K562 (cell line): ENCODE measurements around the gene DCAF11. TPM values are rescaled to one million over a fixed set of nuclear protein-coding genes. Genes with fewer than 3 reads are reported as not detected.

ENCODE experiments used
- BRCA1 ChIP-seq, 2 experiments: fragments of 450-650 bp in 1 of 2; sonication (generic) in 1 of 2; formaldehyde crosslinking in 1 of 2; IDR thresholded peaks; 2 replicates each; pipeline versions ENCODE4 v1.5.0 to v1.6.1; 2017 to 2020; ENCODE audit warnings: mild to moderate bottlenecking in 1 of 2, missing genetic modification reagents in 1 of 2
- BRD4 ChIP-seq: fragments of 200-600 bp; sonication (generic); IDR thresholded peaks from 2 replicates; pipeline ENCODE4 v1.6.1; 2017; ENCODE audit warnings: inconsistent platforms
- CREB3 ChIP-seq: fragments of 450-650 bp; conservative IDR thresholded peaks from 2 replicates; pipeline ENCODE4 v1.6.1; 2016; ENCODE audit warnings: missing genetic modification characterization, low read depth, mild to moderate bottlenecking, missing compliant biosample characterization, moderate library complexity
- ESRRA ChIP-seq: fragments of 450-650 bp; IDR thresholded peaks from 2 replicates; pipeline ENCODE4 v1.6.1; 2014; ENCODE audit warnings: low read depth, mild to moderate bottlenecking, moderate library complexity, borderline replicate concordance
- FOS ChIP-seq: IDR thresholded peaks from 3 replicates; pipeline ENCODE4 v1.6.1; 2011; ENCODE audit not compliant: insufficient read length; ENCODE audit errors: extremely low read depth
- FOXA3 ChIP-seq, 2 experiments: fragments of 450-650 bp in 1 of 2; sonication (generic) in 1 of 2; formaldehyde crosslinking; IDR thresholded peaks in 1 of 2; conservative IDR thresholded peaks in 1 of 2; 2 replicates each; pipeline versions ENCODE4 v1.4.0 to v1.8.0; 2020 to 2022; ENCODE audit warnings: mild to moderate bottlenecking in 2 of 2, missing genetic modification reagents in 1 of 2
- L3MBTL2 ChIP-seq: fragments of 450-650 bp; IDR thresholded peaks from 2 replicates; pipeline ENCODE4 v1.6.1; 2016; ENCODE audit warnings: mild to moderate bottlenecking, moderate library complexity
- MITF ChIP-seq: IDR thresholded peaks from 2 replicates; pipeline ENCODE4 v1.6.1; 2014; ENCODE audit warnings: antibody characterized with exemption
- PHF21A ChIP-seq: fragments of 450-650 bp; IDR thresholded peaks from 2 replicates; pipeline ENCODE4 v1.6.1; 2017; ENCODE audit warnings: low read depth, borderline replicate concordance
- POLR3G ChIP-seq: IDR thresholded peaks from 2 replicates; pipeline ENCODE4 v1.6.1; 2011; ENCODE audit not compliant: insufficient read length, insufficient replicate concordance; ENCODE audit errors: extremely low read depth
- SMAD2 ChIP-seq: fragments of 150-350 bp; IDR thresholded peaks from 2 replicates; pipeline ENCODE4 v1.6.1; 2014; ENCODE audit warnings: low read depth, mild to moderate bottlenecking, low read length
- SPI1 ChIP-seq: IDR thresholded peaks from 2 replicates; pipeline ENCODE4 v1.6.1; 2011; ENCODE audit warnings: low read depth, low read length, control low read depth, borderline replicate concordance
- U2AF1 ChIP-seq: fragments of 200-400 bp; formaldehyde crosslinking; optimal IDR thresholded peaks from 2 replicates; pipeline ENCODE3; 2017; ENCODE audit warnings: mild to moderate bottlenecking, low read depth, low read length, moderate library complexity
- polyA plus RNA-seq, 8 experiments: library from polyadenylated mRNA; depleted of rRNA in 4 of 8; stranded (reverse) in 5 of 8; unstranded in 3 of 8; fragments of >200 nt; fragmentation: Nextera tagmentation in 2 of 8; fragmentation: Illumina TruSeq in 1 of 8; extraction: Ambion mirVana in 2 of 8; extraction: Trizol in 1 of 8; gene quantifications; 2 replicates each; pipeline versions ENCODE4 v1.2.1 to v1.2.3, GENCODE V29; 2011 to 2014; ENCODE audit warnings: inconsistent platforms in 1 of 8, missing spikeins in 1 of 8
- total RNA-seq, 7 experiments: library from RNA; depleted of rRNA in 6 of 7; stranded (reverse); fragments of >200 nt in 6 of 7; fragmentation: Illumina TruSeq in 2 of 7; extraction: Trizol in 2 of 7; gene quantifications; 2 replicates each; pipeline versions ENCODE4 v1.2.1 to v1.2.3, GENCODE V29; 2011 to 2021; ENCODE audit warnings: low replicate concordance in 1 of 7
- TF ChIP-seq, protein P1 (sequence below), 3 experiments: fragments of 200-800 bp in 1 of 3; fragments of 250-450 bp in 1 of 3; fragments of 450-650 bp in 1 of 3; sonication (Bioruptor Pico) in 1 of 3; sonication (Bioruptor generic) in 1 of 3; formaldehyde crosslinking in 1 of 3; IDR thresholded peaks; 2 replicates each; pipeline versions ENCODE4 v1.6.1 to v1.8.0; 2016 to 2022; ENCODE audit warnings: mild to moderate bottlenecking in 2 of 3, missing genetic modification characterization in 2 of 3, missing compliant biosample characterization in 1 of 3, moderate library complexity in 1 of 3
- TF ChIP-seq, protein P2 (sequence below): sonication (generic); formaldehyde crosslinking; IDR thresholded peaks from 2 replicates; pipeline ENCODE4 v1.8.0; 2023; ENCODE audit warnings: mild to moderate bottlenecking, missing genetic modification reagents

DCAF11 gene
- total and polyA plus RNA-seq, 9 of the 15 experiments (the other 6 are each of a cell fraction or from before 2014, with no cell fraction given), result 8.5 to 46.2 (median 36.4) TPM

DNA sequence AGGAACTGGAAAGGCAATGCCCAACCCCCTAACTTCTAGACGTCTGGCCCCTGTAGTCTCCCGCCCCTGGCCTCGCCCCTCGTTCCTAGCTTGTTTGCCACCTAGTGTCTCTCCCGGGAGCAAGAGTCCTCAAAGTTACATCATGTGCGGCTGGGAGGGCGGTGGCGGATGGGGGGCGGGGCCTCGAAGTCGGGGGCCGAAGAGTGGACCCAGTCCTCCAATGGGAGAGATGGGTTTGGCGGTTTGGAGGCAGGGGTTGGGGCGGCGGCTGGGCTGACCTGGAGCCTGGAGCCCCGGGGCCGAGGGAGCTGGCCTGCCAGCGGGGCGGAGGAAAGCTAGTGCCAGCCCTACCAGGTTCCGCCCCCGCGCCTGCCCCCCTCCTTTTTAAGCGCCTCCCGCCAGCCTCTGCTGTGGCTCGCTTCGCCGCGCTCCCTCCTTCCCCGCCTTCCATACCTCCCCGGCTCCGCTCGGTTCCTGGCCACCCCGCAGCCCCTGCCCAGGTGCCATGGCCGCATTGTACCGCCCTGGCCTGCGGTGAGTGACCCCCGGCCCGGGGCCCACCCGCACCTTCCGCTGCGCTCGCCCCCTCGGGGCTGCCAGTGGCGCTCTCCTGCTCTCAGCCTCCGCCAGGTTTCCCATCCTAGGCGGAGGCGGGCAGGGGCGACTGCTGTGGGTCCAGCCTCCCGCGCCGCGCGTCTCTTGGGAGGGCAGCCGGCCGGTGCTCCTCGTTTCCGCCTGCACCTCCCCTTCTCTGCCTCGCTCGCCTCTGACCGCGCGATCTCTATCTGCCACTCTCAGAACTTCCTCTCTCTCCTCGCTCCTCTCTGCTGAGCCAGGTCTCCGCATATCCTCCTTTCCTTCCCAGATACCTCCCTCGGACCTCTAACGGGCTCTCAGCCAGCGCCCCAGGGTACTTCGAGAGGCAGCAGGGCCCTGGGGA, 20.4 kb upstream of the DCAF11 start, which contains the start of gene PCK2 (continued):
- TF ChIP-seq ESRRA (no peak), U2AF1 (peak; percentile 90), SPI1 (peak; percentile 90), MITF (no peak), SMAD2 (no peak), CREB3 (no peak), FOXA3 (CRISPR knock-in tag; conservative IDR thresholded peaks at IDR 0.05 in 1 of 2, IDR thresholded peaks at IDR 0.05 in 1 of 2) (no peak), L3MBTL2 (peak; percentile 70), FOS (no peak), BRD4 (0 out of 2 replicates have a peak, but pooled peaks have one; percentile 29), BRCA1 (IDR thresholded peaks at IDR 0.05) (no peak), BRCA1 (CRISPR knock-in tag; IDR thresholded peaks at IDR 0.05) (no peak), POLR3G (no peak), PHF21A (no peak)
- TF ChIP-seq, protein P1, sequence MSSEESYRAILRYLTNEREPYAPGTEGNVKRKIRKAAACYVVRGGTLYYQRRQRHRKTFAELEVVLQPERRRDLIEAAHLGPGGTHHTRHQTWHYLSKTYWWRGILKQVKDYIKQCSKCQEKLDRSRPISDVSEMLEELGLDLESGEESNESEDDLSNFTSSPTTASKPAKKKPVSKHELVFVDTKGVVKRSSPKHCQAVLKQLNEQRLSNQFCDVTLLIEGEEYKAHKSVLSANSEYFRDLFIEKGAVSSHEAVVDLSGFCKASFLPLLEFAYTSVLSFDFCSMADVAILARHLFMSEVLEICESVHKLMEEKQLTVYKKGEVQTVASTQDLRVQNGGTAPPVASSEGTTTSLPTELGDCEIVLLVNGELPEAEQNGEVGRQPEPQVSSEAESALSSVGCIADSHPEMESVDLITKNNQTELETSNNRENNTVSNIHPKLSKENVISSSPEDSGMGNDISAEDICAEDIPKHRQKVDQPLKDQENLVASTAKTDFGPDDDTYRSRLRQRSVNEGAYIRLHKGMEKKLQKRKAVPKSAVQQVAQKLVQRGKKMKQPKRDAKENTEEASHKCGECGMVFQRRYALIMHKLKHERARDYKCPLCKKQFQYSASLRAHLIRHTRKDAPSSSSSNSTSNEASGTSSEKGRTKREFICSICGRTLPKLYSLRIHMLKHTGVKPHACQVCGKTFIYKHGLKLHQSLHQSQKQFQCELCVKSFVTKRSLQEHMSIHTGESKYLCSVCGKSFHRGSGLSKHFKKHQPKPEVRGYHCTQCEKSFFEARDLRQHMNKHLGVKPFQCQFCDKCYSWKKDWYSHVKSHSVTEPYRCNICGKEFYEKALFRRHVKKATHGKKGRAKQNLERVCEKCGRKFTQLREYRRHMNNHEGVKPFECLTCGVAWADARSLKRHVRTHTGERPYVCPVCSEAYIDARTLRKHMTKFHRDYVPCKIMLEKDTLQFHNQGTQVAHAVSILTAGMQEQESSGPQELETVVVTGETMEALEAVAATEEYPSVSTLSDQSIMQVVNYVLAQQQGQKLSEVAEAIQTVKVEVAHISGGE (CRISPR knock-in tag; IDR thresholded peaks at IDR 0.05), result no peak
- TF ChIP-seq, protein P2, sequence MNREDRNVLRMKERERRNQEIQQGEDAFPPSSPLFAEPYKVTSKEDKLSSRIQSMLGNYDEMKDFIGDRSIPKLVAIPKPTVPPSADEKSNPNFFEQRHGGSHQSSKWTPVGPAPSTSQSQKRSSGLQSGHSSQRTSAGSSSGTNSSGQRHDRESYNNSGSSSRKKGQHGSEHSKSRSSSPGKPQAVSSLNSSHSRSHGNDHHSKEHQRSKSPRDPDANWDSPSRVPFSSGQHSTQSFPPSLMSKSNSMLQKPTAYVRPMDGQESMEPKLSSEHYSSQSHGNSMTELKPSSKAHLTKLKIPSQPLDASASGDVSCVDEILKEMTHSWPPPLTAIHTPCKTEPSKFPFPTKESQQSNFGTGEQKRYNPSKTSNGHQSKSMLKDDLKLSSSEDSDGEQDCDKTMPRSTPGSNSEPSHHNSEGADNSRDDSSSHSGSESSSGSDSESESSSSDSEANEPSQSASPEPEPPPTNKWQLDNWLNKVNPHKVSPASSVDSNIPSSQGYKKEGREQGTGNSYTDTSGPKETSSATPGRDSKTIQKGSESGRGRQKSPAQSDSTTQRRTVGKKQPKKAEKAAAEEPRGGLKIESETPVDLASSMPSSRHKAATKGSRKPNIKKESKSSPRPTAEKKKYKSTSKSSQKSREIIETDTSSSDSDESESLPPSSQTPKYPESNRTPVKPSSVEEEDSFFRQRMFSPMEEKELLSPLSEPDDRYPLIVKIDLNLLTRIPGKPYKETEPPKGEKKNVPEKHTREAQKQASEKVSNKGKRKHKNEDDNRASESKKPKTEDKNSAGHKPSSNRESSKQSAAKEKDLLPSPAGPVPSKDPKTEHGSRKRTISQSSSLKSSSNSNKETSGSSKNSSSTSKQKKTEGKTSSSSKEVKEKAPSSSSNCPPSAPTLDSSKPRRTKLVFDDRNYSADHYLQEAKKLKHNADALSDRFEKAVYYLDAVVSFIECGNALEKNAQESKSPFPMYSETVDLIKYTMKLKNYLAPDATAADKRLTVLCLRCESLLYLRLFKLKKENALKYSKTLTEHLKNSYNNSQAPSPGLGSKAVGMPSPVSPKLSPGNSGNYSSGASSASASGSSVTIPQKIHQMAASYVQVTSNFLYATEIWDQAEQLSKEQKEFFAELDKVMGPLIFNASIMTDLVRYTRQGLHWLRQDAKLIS (CRISPR knock-in tag), result peak; percentile 74; the same call in 1 of the 2 replicates
